ENCODE data around the gene SMARCA2. TPM values are rescaled to one million over a fixed set of nuclear protein-coding genes. Genes with fewer than 3 reads are reported as not detected.

SMARCA2 gene
- total and polyA plus RNA-seq, 12 donors, result 38.3 to 192 (median 142) TPM

DNA sequence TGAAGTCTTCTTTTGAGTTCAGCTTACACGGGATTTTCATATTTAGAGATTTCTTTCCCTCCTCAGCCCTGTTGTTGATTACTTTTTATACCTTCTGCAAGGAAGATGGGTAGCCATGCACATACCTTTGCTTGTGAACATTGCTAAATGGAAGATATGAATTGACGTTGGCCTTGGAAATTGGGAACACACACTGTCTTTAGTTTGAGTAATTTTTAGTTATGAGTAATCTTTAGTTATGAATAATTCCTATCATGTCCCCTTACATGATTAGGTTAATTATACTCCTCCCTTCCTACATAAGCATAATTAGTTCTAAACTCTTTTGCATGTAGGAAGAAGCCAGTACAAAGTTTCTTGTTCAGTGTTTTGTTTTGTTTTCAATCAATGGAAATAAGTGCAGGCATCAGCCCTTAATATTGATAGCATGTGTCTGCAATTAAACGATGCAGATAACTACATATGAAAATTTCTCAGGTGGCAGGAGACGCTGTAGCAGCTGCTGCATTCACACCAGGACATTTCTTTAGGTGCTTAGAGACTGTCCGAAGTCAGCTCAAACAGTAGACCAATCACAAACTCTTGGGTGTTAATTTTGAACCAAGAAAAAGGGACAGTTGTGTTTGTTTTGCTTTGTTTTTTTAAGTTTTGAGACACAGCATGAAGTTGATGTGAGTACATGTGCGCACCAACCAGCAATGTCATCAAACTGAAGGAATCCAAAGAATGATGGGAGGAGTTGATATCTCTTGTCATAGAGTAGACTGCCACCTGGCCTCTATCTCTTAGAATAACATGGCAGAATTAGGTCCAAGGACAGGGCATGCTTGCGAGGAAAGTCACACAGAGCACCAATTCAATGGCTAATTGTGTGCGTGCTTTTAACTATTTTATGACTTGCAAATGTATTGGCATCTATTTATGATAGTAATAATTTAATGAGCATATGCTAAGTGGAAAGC lies 51.4 kb downstream of the SMARCA2 start:
- peak in 1 of 7 donors; percentile 13 for DNase-seq
- Histone ChIP-seq H3K4me3 (no peak overlapping the region), H3K27ac (peak overlapping the region in 1 of 5 donors; percentile 2), H3K4me1 (replicated peaks in 1 of 2) (no peaks in the 10 kb centered on the region), H3K36me3 (replicated peaks in 1 of 2) (peaks cover 0 to 34% of the 10 kb centered on the region in 2 donors), H3K27me3 (no peaks in the 10 kb centered on the region), H3K9me3 (replicated peaks in 1 of 3) (no peaks in the 10 kb centered on the region)
- no peak for TF ChIP-seq POLR2A (IDR thresholded peaks at IDR 0.05)
- TF ChIP-seq, protein P1, sequence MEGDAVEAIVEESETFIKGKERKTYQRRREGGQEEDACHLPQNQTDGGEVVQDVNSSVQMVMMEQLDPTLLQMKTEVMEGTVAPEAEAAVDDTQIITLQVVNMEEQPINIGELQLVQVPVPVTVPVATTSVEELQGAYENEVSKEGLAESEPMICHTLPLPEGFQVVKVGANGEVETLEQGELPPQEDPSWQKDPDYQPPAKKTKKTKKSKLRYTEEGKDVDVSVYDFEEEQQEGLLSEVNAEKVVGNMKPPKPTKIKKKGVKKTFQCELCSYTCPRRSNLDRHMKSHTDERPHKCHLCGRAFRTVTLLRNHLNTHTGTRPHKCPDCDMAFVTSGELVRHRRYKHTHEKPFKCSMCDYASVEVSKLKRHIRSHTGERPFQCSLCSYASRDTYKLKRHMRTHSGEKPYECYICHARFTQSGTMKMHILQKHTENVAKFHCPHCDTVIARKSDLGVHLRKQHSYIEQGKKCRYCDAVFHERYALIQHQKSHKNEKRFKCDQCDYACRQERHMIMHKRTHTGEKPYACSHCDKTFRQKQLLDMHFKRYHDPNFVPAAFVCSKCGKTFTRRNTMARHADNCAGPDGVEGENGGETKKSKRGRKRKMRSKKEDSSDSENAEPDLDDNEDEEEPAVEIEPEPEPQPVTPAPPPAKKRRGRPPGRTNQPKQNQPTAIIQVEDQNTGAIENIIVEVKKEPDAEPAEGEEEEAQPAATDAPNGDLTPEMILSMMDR (IDR thresholded peaks at IDR 0.05), result peak in 4 of 6 experiments; percentile 23 to 28 (median 26)
- intact Hi-C loops (cut with DNase I), result no loop called here
- WGBS, 4 donors, result 71 to 74% (median 72%) methylated on average over 8 of the region's 8 CpGs

DNA sequence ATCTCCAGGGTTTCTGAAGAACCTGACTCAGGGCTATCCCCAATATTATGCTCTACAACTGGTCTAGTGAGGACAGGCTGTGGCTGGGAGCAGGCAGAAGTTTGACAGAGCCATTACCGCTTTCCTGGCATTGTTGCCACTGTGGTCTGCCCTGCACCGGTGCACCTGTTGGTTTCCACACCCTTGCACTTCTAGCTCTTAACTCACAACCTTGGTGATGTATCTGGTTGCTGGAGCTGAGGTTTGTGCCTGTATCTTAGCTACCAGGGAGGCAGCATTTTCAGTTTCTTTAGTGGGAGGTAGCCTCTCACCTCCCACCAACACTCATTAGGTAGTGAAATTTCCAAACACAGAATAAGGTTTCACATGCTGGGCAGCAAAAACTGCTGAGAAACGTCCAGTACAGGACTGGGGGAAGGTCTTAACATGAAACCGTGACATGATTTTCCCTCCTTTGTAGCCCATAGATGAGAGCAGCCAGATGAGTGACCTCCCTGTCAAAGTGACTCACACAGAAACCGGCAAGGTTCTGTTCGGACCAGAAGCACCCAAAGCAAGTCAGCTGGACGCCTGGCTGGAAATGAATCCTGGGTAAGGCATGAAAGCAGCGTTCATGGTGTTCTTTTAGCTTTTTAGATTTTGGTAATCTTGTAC lies 57.7 kb downstream of the SMARCA2 start:
- no peaks in the 10 kb centered on the region for H3K27me3 ChIP-seq
- intact Hi-C loops (cut with DNase I), result no loop called here
- WGBS, 4 donors, result 41 to 58% (median 51%) methylated on average over 8 of the region's 8 CpGs
- H3K36me3 ChIP-seq (replicated peaks in 1 of 2), result peaks cover 0 to 88% of the 10 kb centered on the region in 2 donors
- DNase-seq, result peak; percentile 56 to 85 (median 78)
- H3K4me3 ChIP-seq, result no peak overlapping the region
- peak overlapping the region in 2 of 5 donors; percentile 45 to 63 for H3K27ac ChIP-seq
- H3K9me3 ChIP-seq (replicated peaks in 1 of 3), result no peaks in the 10 kb centered on the region
- TF ChIP-seq POLR2A (IDR thresholded peaks at IDR 0.05), result no peak
- TF ChIP-seq, protein P1 (IDR thresholded peaks at IDR 0.05), result no peak
- no peaks in the 10 kb centered on the region for H3K4me1 ChIP-seq (replicated peaks in 1 of 2)

DNA sequence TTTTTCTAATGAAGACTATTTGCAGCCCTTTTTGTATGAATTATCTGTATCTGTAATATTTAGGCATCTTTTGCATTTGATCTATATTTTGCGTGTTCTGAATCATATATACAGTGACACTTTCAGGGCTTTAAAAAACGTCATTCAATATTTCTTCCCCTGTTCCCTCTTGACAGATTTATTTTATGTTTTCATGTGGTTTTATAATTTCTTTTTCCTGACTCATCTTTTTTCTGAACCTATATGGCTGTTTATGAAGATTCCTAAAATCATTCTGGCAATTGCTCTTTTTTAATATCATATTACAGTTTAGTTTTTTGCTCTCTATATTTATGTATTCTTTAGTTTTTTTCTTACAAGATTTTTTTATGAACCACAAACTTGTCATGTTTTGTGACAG lies 67.6 kb downstream of the SMARCA2 start:
- no peaks in the 10 kb centered on the region for H3K9me3 ChIP-seq (replicated peaks in 1 of 3)
- no peaks in the 10 kb centered on the region for H3K27me3 ChIP-seq
- DNase-seq, result no peak
- 60 to 82% (median 64%) methylated on average over 2 of the region's 2 CpGs for WGBS, 4 donors
- H3K4me3 ChIP-seq, result no peak overlapping the region
- intact Hi-C loops (cut with DNase I), result no loop called here
- no peak overlapping the region for H3K27ac ChIP-seq
- peaks cover 0 to 55% of the 10 kb centered on the region in 2 donors for H3K36me3 ChIP-seq (replicated peaks in 1 of 2)
- TF ChIP-seq, protein P1 (IDR thresholded peaks at IDR 0.05), result no peak
- H3K4me1 ChIP-seq (replicated peaks in 1 of 2), result no peaks in the 10 kb centered on the region

DNA sequence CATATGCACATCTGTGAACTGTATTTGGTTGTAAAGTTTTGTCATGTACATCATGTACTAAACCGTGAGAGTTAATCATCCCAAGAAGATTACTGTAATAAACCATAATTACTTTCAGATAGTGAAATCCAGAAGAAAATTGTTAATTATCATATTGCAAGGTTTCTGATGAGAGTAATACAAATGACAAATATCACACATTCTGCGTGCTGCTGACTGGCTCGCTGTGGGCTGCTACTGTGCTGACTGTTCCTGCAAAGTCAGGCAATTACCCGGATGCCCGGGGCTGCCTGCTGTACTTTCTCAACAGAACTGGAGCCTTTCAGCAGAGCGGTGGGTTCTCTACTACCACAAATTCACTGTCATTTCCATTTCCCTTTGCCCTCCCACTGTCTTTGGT lies 68.3 kb downstream of the SMARCA2 start:
- WGBS, 4 donors, result 89 to 91% (median 90%) methylated on average over 6 of the region's 6 CpGs
- intact Hi-C loops (cut with DNase I), result no loop called here
- TF ChIP-seq, protein P1 (IDR thresholded peaks at IDR 0.05), result no peak
- TF ChIP-seq POLR2A (IDR thresholded peaks at IDR 0.05), result no peak
- Histone ChIP-seq H3K27ac (no peak overlapping the region), H3K4me3 (no peak overlapping the region), H3K36me3 (replicated peaks in 1 of 2) (peaks cover 0 to 53% of the 10 kb centered on the region in 2 donors), H3K9me3 (replicated peaks in 1 of 3) (no peaks in the 10 kb centered on the region), H3K27me3 (no peaks in the 10 kb centered on the region), H3K4me1 (replicated peaks in 1 of 2) (no peaks in the 10 kb centered on the region)
- DNase-seq, result no peak

All from adrenal gland (tissue), 12 donors.